Stimulated activated CD4-positive, alpha-beta T cell treated with anti-CD3 and anti-CD28 coated beads, Interleukin-4, amount 100 ng/mL, for 1 hour (primary cell): ENCODE data around the gene TEX54.

ENCODE experiments used
- DNase-seq: peaks from one replicate; pipeline ENCODE4 v3.0.0-alpha.2; 2020

Gene TEX54

DNA sequence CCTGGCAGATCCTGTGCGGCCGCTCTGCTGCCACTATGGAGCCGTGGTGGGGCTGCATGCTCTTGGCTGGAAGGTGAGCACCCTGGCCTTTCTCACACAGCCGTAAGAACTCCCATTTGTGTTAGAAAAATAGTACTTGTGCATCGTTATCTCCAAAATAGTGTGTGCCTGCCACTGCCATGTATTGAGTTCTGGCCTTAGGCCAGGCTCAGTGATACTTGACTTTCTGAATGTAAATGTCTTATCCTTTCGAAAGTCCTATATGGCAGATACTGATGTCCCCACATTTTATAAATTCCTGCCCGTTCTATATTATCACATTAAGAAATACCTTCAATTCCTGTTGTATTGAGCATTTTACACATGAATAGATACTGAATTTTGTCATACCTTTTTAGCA lies 49.9 kb downstream of the TEX54 start:
- DNase-seq, result no peak
